ENCODE measurements around the gene MACROD2. TPM values are rescaled to one million over a fixed set of nuclear protein-coding genes. Genes with fewer than 3 reads are reported as not detected.

MACROD2 gene
- total RNA-seq, 1 experiment from 2014 or later = 3.7 TPM

DNA sequence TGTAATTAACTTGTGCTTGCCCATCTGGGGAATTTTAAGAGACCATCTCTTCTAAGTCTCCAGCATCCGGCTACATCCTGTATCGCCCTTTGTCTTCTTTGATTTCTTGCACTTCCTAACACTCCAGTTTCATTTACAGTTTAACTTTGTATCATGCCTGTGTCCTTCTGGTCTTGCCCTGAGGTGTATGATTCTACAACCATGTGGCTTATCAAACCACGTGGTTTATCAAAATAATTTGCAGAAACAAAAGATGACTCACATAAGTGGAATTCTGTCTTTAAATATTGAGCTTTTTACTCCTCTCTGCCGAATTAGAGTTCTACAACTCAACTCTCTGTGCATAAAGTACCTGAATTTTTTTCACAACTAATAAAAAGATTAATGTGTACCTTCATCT lies 1997.2 kb downstream of the MACROD2 start:
- Histone ChIP-seq H3K9ac (ENCODE audit: low read length) (no peak overlapping the region), H3K9me2 (ENCODE audit: insufficient read depth) (no peaks in the 10 kb centered on the region), H3K4me1 (ENCODE audit: control insufficient read depth in 1 of 2, insufficient read depth in 2 of 2, low read length in 2 of 2) (no peaks in the 10 kb centered on the region), H3K36me3 (ENCODE audit: control insufficient read depth in 1 of 2, insufficient read depth in 2 of 2, low read length in 2 of 2) (no peaks in the 10 kb centered on the region), H3K27ac (ENCODE audit: low read depth, low read length) (no peak overlapping the region), H2AFZ (ENCODE audit: low read depth, low read length, poor library complexity, severe bottlenecking) (no peak overlapping the region), H3K79me2 (ENCODE audit: insufficient read depth, low read length) (no peaks in the 10 kb centered on the region), H3K4me2 (ENCODE audit: low read length) (no peak overlapping the region), H4K20me1 (ENCODE audit: insufficient read depth) (no peaks in the 10 kb centered on the region), H3K27me3 (ENCODE audit: insufficient read depth, low read length) (no peaks in the 10 kb centered on the region), H3K4me3 (replicated peaks in 1 of 2; ENCODE audit: low read depth in 1 of 2, low read length in 2 of 2) (no peak overlapping the region), H3K9me3 (ENCODE audit: control insufficient read depth in 1 of 2, insufficient read depth in 1 of 2, low read depth in 1 of 2, low read length in 2 of 2) (peaks cover under 1 to 12% of the 10 kb centered on the region in 2 experiments; a peak in 2 of 4 replicates)
- POLR2A ChIA-PET = no interaction called here
- DNase-seq (ENCODE audit: low read depth, low spot score) (no peak), ATAC-seq (no peak)
- BruUV-seq (replicated peaks) = no TSS peak
- intact Hi-C loops (cut with micrococcal nuclease) = no loop called here
- RAD21 ChIA-PET (ENCODE audit: low non-redundant PET in 1 of 2, low total read pairs in 2 of 2, uncharacterized antibody in 2 of 2, unreplicated experiment in 2 of 2) = no interaction called here
- TF ChIP-seq SRF (IDR thresholded peaks at IDR 0.05; ENCODE audit: low read depth) (no peak), POLR2A (IDR thresholded peaks at IDR 0.05; ENCODE audit: borderline replicate concordance, extremely low read depth, insufficient read depth, insufficient read length) (no peak), SIN3A (IDR thresholded peaks at IDR 0.05; ENCODE audit: low read depth) (no peak), CTCF (IDR thresholded peaks at IDR 0.05 in 2 of 3, conservative IDR thresholded peaks at IDR 0.05 in 1 of 3; ENCODE audit: borderline replicate concordance in 1 of 3, insufficient read depth in 1 of 3, low read depth in 2 of 3, low read length in 2 of 3) (no peak), ZNF274 (IDR thresholded peaks at IDR 0.05; ENCODE audit: low read depth, low read length) (no peak), FOSL1 (IDR thresholded peaks at IDR 0.05; ENCODE audit: low read depth) (no peak), JUND (IDR thresholded peaks at IDR 0.05) (no peak), YY1 (IDR thresholded peaks at IDR 0.05; ENCODE audit: extremely low read depth, insufficient replicate concordance, low read depth, low read length) (no peak), ELF1 (IDR thresholded peaks at IDR 0.05; ENCODE audit: borderline replicate concordance, low read depth) (no peak), EZH2phosphoT487 (IDR thresholded peaks at IDR 0.05; ENCODE audit: borderline replicate concordance) (no peak), REST (IDR thresholded peaks at IDR 0.05; ENCODE audit: low read depth) (no peak), EZH2 (IDR thresholded peaks at IDR 0.05) (no peak), EGR1 (IDR thresholded peaks at IDR 0.05; ENCODE audit: low read depth) (no peak), ZFX (IDR thresholded peaks at IDR 0.05) (no peak)
- TF ChIP-seq, protein P1, sequence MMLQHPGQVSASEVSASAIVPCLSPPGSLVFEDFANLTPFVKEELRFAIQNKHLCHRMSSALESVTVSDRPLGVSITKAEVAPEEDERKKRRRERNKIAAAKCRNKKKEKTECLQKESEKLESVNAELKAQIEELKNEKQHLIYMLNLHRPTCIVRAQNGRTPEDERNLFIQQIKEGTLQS (IDR thresholded peaks at IDR 0.05) = no peak
- CTCF ChIA-PET = no interaction called here

All from HCT116 (cell line).